ENCODE results near the gene HIBCH.

The HIBCH gene

DNA sequence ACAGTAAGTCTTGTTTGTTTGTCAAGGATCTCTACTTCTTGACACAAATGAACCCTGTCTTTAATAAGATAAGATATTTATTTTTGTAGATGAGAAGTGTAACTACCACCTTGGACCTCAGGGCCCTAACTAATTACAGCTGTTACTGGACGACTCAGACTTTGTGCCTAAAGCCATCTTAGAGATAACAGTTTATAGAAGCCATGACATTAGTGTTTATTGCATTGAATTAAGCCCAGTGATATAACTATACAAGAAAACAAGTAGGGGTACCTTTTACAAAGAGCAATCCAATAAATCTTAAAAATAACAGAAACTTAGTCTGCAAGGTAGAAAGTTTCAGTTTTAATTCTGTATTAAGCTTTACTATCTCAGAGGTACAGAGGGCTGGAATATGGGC is 119.0 kb downstream of the HIBCH start:
- TF ChIP-seq, protein P1, sequence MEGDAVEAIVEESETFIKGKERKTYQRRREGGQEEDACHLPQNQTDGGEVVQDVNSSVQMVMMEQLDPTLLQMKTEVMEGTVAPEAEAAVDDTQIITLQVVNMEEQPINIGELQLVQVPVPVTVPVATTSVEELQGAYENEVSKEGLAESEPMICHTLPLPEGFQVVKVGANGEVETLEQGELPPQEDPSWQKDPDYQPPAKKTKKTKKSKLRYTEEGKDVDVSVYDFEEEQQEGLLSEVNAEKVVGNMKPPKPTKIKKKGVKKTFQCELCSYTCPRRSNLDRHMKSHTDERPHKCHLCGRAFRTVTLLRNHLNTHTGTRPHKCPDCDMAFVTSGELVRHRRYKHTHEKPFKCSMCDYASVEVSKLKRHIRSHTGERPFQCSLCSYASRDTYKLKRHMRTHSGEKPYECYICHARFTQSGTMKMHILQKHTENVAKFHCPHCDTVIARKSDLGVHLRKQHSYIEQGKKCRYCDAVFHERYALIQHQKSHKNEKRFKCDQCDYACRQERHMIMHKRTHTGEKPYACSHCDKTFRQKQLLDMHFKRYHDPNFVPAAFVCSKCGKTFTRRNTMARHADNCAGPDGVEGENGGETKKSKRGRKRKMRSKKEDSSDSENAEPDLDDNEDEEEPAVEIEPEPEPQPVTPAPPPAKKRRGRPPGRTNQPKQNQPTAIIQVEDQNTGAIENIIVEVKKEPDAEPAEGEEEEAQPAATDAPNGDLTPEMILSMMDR (IDR thresholded peaks at IDR 0.05; ENCODE audit: low read depth, low read length, missing control alignments): no peak
- in situ Hi-C loops (cut with HindIII; ENCODE audit: low sequenced_read_pairs): loop anchor here (5.0 kb wide), 1 partner anchor 37 kb away; no protein-coding TSS in a partner anchor
- DNase-seq (ENCODE audit: low read depth): no peak

DNA sequence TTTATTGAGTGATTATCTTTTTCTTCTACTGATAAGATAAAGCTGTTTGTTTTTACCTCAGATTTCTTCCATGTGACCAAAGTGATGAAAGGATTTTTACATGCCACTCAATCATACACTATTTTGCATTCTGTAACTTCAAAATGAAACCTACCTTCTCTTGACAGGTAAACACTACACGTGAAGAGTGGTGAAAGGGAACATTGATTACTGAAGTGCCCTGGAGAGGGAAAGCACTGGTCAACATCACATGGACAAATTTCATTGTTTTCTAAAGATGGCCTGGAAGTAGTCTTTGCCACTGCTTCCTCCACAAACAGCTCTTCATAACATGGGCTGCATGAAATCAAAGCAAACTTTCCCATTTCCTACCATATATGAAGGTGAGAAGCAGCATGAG is 120.1 kb downstream of the HIBCH start:
- no peak overlapping the region for H3K4me3 ChIP-seq (ENCODE audit: low read depth, low read length)
- TF ChIP-seq, protein P1 (IDR thresholded peaks at IDR 0.05; ENCODE audit: low read depth, low read length, missing control alignments): no peak
- no peak for DNase-seq (ENCODE audit: low read depth)
- in situ Hi-C loops (cut with HindIII; ENCODE audit: low sequenced_read_pairs): no loop called here

More for the DNA sequence above, 119.0 kb downstream of the HIBCH start:
- H3K4me3 ChIP-seq (ENCODE audit: low read depth, low read length): no peak overlapping the region

DNA sequence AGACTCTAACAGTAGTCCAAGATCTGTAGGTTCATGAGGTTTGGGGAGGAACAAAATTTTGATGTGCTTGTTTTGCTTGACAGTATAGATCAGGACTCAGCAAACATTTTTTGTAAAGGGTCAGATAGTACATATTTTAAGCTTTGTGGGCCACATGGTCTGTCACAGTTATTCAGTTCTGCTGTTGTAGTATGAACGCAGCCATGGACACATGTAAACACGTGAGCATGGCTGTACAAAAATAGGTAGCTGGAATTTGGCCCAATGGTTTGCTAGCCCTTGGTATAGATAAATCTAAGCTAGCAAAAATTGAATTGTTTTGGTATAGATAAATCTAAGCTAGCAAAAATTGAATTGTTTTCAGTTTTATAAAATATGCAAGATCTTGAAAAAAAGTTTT is 120.5 kb downstream of the HIBCH start:
- DNase-seq (ENCODE audit: low read depth): no peak
- TF ChIP-seq, protein P1 (IDR thresholded peaks at IDR 0.05; ENCODE audit: low read depth, low read length, missing control alignments): no peak
- H3K4me3 ChIP-seq (ENCODE audit: low read depth, low read length): no peak overlapping the region
- in situ Hi-C loops (cut with HindIII; ENCODE audit: low sequenced_read_pairs): no loop called here

DNA sequence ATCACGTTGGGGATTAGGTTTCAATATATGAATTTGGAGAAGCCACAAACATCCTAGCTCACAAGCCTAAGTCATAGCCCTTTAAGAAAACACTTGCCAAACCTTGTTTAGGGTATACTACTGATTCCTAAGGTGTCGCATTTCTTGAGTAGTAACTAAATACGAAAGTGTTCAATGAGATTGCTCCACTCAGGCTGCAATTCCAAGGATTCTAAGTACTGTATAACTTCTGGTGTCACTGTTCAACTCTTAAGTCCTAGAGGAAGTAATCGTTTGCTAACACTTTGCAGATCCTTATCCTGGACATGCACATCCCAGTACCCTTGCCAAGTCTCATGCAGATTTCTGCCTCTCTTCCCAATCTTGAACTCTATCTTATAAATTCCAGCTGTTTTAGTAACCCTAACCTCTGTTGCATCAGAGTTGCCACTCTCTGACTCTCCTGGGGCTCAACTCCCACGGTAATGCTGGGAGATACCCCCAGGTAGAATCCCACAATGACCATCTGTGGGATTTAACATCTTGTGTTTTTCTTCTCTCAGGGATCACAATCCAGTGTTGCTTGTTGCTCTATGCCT is 122.4 kb downstream of the HIBCH start:
- no peak overlapping the region for H3K4me3 ChIP-seq (ENCODE audit: low read depth, low read length)
- DNase-seq (ENCODE audit: low read depth): no peak
- TF ChIP-seq, protein P1 (IDR thresholded peaks at IDR 0.05; ENCODE audit: low read depth, low read length, missing control alignments): no peak
- in situ Hi-C loops (cut with HindIII; ENCODE audit: low sequenced_read_pairs): no loop called here

DNA sequence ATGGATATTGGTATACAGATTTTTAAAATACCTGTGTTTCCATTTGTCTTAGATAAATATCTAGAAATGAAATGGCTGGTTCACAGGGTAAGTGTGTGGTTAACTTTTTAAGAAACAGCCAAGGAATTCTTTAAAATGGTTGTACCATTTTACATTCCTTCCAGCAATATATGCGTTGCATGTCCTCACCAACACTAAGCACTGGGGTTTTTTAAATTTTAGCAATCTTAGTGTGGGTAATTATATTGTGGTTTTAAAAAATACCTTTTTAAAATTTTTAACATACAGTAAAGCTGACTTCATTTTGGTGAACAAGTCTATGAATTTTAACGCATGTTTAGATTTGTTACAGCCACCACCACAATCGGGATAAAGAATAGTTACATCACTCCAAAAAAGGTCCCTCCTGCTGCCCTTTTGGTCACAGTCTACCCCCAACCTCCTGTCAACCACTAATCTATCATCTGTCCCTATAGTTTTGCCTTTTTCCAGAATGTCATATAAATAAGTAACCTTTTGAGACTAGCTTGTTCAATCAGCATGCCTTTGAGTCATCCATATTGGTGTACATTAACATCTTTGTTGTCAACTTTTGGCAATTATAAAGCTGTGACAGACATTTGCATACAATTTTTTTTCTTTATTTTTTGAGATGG is 129.0 kb downstream of the HIBCH start:
- in situ Hi-C loops (cut with HindIII; ENCODE audit: low sequenced_read_pairs): no loop called here
- DNase-seq (ENCODE audit: low read depth): peak; percentile 19
- TF ChIP-seq, protein P1 (IDR thresholded peaks at IDR 0.05; ENCODE audit: low read depth, low read length, missing control alignments): no peak
- H3K4me3 ChIP-seq (ENCODE audit: low read depth, low read length): no peak overlapping the region

- TF ChIP-seq, protein P1 (IDR thresholded peaks at IDR 0.05; ENCODE audit: low read depth, low read length, missing control alignments): no peak
- in situ Hi-C loops (cut with HindIII; ENCODE audit: low sequenced_read_pairs): no loop called here
- H3K4me3 ChIP-seq (ENCODE audit: low read depth, low read length): no peak overlapping the region
- no peak for DNase-seq (ENCODE audit: low read depth)
Observed at GRCh38 chr2:190188289-190188688, 131.3 kb downstream of the HIBCH start.
